GM21786 (cell line): ENCODE data around the gene CHST2.

ENCODE experiments used
- ATAC-seq: cut with Tn5 transposase; IDR thresholded peaks from one replicate; pipeline ENCODE4 v1.9.1; 2021; ENCODE audit not compliant: unreplicated experiment

Gene CHST2

GRCh38 chr3:143128227-143128955 lies 8.8 kb downstream of the CHST2 start:
- no peak for ATAC-seq

GRCh38 chr3:143132246-143132980 lies 12.8 kb downstream of the CHST2 start:
- ATAC-seq: no peak

- ATAC-seq: no peak
Observed at GRCh38 chr3:143134471-143134870, 14.9 kb downstream of the CHST2 start.

- no peak for ATAC-seq
Observed at GRCh38 chr3:143135150-143135549, 15.6 kb downstream of the CHST2 start.

- no peak for ATAC-seq
Observed at GRCh38 chr3:143137435-143138036, 18.0 kb downstream of the CHST2 start.

GRCh38 chr3:143138953-143139352 lies 19.4 kb downstream of the CHST2 start:
- no peak for ATAC-seq

- no peak for ATAC-seq
Observed at GRCh38 chr3:143139762-143140161, 20.2 kb downstream of the CHST2 start.

- no peak for ATAC-seq
Observed at GRCh38 chr3:143140550-143140949, 21.0 kb downstream of the CHST2 start.

GRCh38 chr3:143142354-143142753 lies 22.8 kb downstream of the CHST2 start:
- no peak for ATAC-seq

- no peak for ATAC-seq
Observed at GRCh38 chr3:143145906-143146305, 26.3 kb downstream of the CHST2 start.

GRCh38 chr3:143146486-143147274 lies 27.1 kb downstream of the CHST2 start:
- ATAC-seq: no peak

- no peak for ATAC-seq
Observed at GRCh38 chr3:143147707-143148106, 28.1 kb downstream of the CHST2 start.

- ATAC-seq: no peak
Observed at GRCh38 chr3:143150071-143150470, 30.5 kb downstream of the CHST2 start.

GRCh38 chr3:143151004-143151731 lies 31.6 kb downstream of the CHST2 start:
- ATAC-seq: no peak

GRCh38 chr3:143152043-143152442 lies 32.5 kb downstream of the CHST2 start:
- ATAC-seq: no peak

- ATAC-seq: no peak
Observed at GRCh38 chr3:143155756-143156155, 36.2 kb downstream of the CHST2 start.

- ATAC-seq: peak; percentile 87
Observed at GRCh38 chr3:143158014-143158988, 38.7 kb downstream of the CHST2 start.

GRCh38 chr3:143160437-143160836 lies 40.9 kb downstream of the CHST2 start:
- ATAC-seq: no peak

- ATAC-seq: no peak
Observed at GRCh38 chr3:143163562-143164100, 44.1 kb downstream of the CHST2 start.
